Gastrocnemius medialis (tissue), 4 donors: ENCODE results near the gene HIF1A.

Experiments
- CTCF ChIP-seq, 5 experiments: fragments of 450-650 bp in 3 of 5; fragments of 200-600 bp in 2 of 5; sonication (generic) in 2 of 5; IDR thresholded peaks in 4 of 5; conservative IDR thresholded peaks in 1 of 5; 1 replicate in 4 of 5; 2 replicates in 1 of 5; pipeline ENCODE4 v1.5.1; 2016 to 2019; ENCODE audit warnings: antibody characterized with exemption in 5 of 5, mild to moderate bottlenecking in 3 of 5, moderate library complexity in 3 of 5
- POLR2A ChIP-seq, 2 donors: fragments of 450-650 bp; IDR thresholded peaks; one replicate each; pipeline ENCODE4 v1.6.1; 2017; ENCODE audit warnings: antibody characterized with exemption in 2 of 2, mild to moderate bottlenecking in 2 of 2, moderate library complexity in 2 of 2

- TF ChIP-seq POLR2A (IDR thresholded peaks at IDR 0.05) (no peak), CTCF (IDR thresholded peaks at IDR 0.05 in 4 of 5, conservative IDR thresholded peaks at IDR 0.05 in 1 of 5) (no peak)
Measured at GRCh38 chr14:61756135-61756534, 60.8 kb downstream of the HIF1A start.
